SW480 (cell line): Measurements from ENCODE around the gene AIDA.
"Not testable (repeated sequence)": the region's sequence is repeated elsewhere in the genome, so short reads cannot be mapped to it uniquely, and the experiment has no call there.

Experiments
- DNase-seq: peaks from one replicate; pipeline ENCODE4 v3.0.0-alpha.2; 2016; ENCODE audit warnings: low spot score

AIDA gene

GRCh38 chr1:222713091-222713961, 1.0 kb upstream of the AIDA start:
- DNase-seq, result peak; percentile 94

- peak; percentile 80 for DNase-seq
Observed at GRCh38 chr1:222711319-222712252, 705 bp downstream of the AIDA start.

- no peak for DNase-seq
Observed at GRCh38 chr1:222709700-222710153, 2.6 kb downstream of the AIDA start.

GRCh38 chr1:222706815-222707214, 5.5 kb downstream of the AIDA start:
- no peak for DNase-seq

GRCh38 chr1:222704260-222704659, 8.0 kb downstream of the AIDA start:
- DNase-seq, result no peak

GRCh38 chr1:222702210-222702609, 10.1 kb downstream of the AIDA start:
- no peak for DNase-seq

GRCh38 chr1:222697826-222698225, 14.5 kb downstream of the AIDA start:
- DNase-seq, result no peak

- no peak for DNase-seq
Observed at GRCh38 chr1:222697203-222697602, 15.1 kb downstream of the AIDA start.

GRCh38 chr1:222696741-222697140, 15.6 kb downstream of the AIDA start:
- DNase-seq, result no peak

GRCh38 chr1:222694927-222695326, 17.4 kb downstream of the AIDA start:
- no peak for DNase-seq

- DNase-seq, result no peak
Observed at GRCh38 chr1:222691016-222691415, 21.3 kb downstream of the AIDA start.

- DNase-seq, result no peak
Observed at GRCh38 chr1:222680080-222680479, 32.2 kb downstream of the AIDA start.

GRCh38 chr1:222670110-222670509, 42.2 kb downstream of the AIDA start:
- DNase-seq, result no peak

- not testable (repeated sequence) for DNase-seq
Observed at GRCh38 chr1:222669107-222669506, 43.2 kb downstream of the AIDA start.

GRCh38 chr1:222668184-222668583, 44.1 kb downstream of the AIDA start:
- not testable (repeated sequence) for DNase-seq

GRCh38 chr1:222665964-222666363, 46.3 kb downstream of the AIDA start:
- DNase-seq, result no peak

GRCh38 chr1:222663431-222663934, 48.8 kb downstream of the AIDA start:
- no peak for DNase-seq

- DNase-seq, result no peak
Observed at GRCh38 chr1:222657899-222658298, 54.4 kb downstream of the AIDA start.

GRCh38 chr1:222656391-222657155, 55.7 kb downstream of the AIDA start:
- DNase-seq, result no peak

GRCh38 chr1:222654849-222655248, 57.4 kb downstream of the AIDA start:
- DNase-seq, result no peak

GRCh38 chr1:222653178-222653827, 59.0 kb downstream of the AIDA start:
- DNase-seq, result no peak
